Activated CD4-positive, CD25-positive, alpha-beta regulatory T cell treated with anti-CD3 and anti-CD28 coated beads, Interleukin-2, amount 50 U/mL, for 72 hours (primary cell): ENCODE results near the gene KCNH1.
A peak's percentile ranks its signal among the peaks of the same experiment; 100 is the strongest.
"Not testable (repeated sequence)": the region's sequence is repeated elsewhere in the genome, so short reads cannot be mapped to it uniquely, and the experiment has no call there.

ENCODE experiments used
- DNase-seq: peaks from one replicate; pipeline ENCODE4 v3.0.0; 2021

Gene KCNH1

DNA sequence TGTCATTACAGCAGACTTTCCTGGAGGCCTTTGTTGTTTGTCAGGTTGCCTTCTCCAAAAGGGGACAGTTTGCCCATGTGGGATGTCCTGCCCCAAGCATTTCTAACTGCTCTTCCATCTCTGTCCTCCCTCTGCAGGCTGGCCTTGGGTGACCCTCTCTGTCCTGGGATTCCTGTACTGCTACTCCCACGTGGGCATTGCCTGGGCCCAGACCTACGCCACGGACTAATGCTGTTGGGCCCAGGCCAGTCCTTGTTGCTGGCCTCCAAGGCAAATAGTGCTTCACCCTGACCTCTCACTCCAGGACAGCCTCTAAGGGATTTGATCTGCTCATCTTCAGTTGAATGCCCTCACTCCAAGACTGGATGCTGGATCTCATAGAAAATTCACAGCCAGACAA, 459.8 kb downstream of the KCNH1 start:
- DNase-seq = no peak

DNA sequence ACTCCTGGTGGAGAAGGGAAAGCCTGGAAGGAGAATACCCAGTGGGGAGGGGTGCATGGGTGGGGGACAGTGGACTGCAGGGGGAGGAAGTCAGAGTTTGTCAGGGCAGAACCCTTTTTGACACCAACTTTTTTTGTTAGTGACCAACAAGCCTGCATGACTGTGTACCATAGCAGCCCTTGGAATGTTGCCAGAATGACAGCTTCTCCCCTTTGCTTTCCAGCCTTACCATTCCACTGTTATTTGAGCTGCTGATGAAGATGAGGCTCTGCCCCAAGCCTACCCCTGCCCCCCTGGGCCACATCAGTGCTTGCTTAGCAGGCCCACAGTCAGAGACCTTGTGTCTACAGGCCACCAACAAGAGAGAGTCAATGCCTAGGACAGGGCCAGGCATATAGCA, 464.0 kb downstream of the KCNH1 start:
- DNase-seq = no peak

DNA sequence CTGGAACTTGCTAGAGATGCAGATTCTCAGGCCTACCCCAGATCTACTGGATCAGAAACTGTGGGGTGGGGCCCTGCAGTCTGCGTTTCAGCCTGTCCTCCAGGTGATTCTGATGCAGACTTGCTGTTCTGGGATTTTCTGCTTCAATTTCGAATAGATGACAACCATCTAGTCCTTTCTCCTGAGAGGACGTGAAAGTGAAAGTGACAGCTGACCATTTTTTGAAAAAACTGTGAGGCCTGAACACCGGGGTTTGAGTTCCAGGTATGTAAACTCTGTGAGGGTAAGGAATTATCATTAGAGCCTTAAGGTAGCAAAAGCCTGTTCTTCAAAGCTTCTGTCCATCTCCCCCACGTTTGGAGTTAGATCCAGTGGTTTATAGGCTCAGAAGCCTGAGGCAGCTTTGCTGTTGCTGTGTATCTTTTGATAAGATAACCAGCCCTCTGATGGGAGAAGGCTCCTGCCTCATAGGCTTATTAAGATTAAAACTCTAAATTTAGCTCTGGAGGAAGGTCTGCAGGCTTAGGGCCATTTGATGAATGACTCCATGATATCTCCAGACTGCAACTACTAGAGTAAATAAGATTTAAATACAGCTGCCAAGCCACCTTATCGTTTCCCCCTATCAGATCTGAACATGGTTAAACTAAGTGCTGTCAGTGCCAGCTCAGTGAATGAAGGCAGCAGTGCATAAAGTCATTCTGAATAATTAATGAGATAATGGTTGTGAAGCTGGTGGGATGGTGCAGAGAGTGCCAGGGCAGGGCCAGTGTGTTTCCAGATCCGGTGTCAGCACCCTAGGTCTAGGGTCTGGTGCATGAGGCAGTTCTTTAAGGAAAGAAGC, 470.0 kb downstream of the KCNH1 start:
- DNase-seq = no peak

DNA sequence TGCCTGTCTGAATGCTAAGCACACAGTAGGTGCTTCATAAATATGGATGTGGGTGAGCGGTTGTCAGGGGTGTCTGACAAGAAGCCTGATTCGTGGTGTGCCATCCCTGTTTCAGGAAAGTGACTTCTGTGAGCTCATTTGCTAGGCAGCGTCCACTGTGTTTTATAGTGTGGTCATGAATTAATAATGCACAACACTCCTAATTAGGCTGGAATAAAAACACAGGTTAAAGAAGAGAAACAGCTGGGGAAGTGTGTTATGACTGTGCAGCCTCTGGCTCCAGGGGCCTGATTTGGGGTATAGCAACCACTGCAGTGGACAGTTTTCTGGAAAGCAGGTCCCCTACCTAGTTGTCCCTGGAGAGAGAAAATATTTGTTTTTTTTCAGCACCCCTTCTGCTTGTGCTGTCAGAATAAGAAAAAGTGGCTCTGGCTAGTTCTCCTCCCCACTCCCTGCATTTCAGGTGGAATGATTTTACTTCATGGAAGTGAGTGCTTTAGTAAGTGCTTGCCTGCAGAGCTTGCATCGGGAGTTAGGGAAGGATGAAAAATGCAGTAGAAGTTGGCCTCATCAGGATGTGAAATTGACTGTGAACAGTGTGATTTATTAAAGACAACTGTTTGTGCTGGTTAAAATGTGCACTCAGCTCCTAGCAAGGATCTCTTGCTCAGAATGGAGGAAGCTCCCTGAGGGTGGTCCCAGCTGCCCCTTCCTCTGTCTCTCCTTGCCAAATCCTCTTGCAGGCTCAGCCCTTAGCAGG, 471.5 kb downstream of the KCNH1 start:
- no peak for DNase-seq

DNA sequence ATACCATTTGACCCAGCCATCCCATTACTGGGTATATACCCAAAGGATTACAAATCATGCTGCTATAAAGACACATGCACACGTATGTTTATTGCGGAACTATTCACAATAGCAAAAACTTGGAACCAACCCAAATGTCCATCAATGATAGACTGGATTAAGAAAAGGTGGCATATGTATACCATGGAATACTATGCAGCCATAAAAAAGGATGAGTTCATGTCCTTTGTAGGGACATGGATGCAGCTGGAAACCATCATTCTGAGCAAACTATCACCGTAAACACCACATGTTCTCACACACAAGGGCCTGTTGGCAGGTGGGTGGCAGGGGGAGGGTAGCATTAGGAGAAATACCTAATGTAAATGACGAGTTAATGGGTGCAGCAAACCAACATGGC, 472.4 kb downstream of the KCNH1 start:
- DNase-seq = not testable (repeated sequence)

DNA sequence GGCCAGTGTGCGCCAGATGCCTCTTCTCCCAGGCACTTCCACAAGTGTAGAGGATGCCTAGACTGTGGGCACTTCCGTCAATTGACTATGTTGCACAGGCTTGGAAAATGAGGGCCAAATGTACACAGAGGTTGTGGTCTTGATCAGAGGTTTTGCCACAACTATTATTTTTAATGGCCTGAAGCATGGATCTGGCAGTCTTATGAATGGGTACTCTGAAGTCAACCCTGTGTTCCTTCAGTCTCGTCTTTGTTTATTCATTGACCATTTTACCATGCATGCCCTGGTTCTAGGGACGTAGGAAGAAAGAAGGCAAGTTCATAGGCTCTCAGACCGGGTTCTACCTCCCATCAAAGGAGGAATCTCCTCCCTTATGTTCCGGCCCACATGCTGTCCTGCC, 476.1 kb downstream of the KCNH1 start:
- no peak for DNase-seq

DNA sequence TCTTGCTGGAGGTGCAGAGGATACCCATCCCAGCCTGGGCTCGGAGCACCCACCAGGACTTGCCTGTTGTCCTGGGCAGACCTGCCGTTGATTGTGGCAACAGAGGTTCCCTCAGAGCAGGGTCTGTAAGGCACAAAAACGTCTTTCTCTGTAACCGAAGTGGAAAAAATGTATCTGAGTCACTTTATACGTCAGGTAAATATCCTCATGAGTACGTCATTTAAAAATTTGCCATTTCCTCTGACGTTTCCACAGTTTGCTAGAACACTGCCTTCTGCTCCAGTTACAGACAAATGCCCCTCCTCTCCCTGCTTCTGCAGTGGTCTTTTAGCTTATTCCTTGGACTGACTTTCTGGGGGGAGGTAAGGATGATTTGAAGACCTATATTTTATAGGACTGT, 478.4 kb downstream of the KCNH1 start:
- DNase-seq = no peak

DNA sequence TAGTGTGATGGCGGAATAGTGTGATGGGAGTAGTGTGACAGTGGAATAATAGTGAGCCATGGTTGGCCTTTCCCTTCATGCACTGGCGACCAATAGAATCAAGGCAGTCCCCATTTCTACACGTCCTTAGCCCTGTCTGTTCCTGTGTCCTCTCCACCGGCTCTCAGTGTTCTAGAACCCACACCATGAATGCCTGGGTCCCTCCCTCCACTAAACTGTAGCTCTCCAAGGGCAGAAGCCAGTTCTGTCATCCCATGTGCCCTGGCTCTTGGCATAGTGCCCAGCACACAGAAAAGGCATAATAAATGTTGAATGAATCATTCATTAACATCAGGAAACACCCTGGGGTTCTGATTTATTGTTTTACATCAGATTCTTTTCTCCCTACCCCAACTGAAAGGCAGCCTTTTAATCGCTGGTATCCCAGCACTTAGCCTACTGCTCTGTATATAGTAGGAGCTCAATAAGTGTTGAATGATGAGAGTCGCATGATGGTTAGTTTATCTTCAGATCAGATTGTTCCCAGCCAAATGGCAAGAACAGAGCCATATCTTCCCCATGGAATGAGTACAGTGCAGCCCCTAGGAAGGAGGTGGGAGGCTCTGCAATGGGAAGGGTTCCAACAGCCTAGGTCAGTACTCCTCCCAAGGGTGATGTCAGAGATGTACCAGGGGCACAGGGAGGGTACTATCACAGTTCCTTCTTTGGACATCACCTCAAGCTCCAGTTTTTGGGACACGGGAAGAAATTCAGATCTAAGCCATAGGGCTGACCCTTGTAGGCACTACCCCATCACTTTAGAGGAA, 479.6 kb downstream of the KCNH1 start:
- peak; percentile 38 for DNase-seq

DNA sequence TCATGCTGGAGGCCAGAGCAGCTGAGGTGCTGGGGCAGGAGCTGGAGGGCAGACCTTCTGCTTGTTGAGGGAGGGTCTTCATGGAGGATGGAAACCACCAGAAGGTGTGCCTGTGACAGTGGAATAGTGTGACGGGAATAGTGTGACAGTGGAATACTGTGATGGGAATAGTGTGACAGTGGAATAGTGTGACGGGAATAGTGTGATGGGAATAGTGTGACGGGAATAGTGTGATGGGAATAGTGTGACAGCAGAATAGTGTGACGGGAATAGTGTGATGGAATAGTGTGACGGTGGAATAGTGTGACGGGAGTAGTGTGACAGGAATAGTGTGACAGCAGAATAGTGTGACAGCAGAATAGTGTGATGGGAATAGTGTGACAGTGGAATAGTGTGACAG, 480.2 kb downstream of the KCNH1 start:
- DNase-seq = no peak

DNA sequence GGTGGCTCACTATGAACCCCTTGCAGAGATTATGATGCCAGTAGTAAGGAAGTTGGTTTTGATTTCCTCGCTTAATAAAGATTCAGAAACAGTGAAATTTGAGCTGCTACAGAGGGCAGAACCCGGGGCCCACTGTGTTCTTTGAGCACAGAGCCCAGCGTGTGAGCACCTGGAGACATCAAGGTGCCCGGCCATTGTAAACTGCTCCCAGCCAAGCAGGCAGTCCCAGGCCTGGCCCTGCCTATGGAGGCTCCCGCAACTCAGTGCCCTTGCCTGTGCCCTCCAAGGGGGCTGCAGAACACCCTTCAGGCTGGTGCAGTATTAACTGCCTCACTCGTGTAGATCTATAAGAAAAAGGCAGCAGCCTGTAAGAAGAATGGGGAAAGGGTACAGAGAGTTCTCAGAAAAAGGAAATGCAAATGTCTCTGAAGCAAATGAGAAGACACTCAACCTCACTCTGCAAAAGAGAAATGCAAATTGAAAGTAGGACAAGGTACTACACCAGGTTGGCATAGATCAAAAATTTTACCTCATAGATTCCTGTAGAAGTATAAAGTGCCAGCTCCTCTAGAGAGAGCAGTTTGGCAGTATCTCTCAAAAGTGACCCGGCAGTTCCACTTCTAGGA, 481.5 kb downstream of the KCNH1 start:
- no peak for DNase-seq

DNA sequence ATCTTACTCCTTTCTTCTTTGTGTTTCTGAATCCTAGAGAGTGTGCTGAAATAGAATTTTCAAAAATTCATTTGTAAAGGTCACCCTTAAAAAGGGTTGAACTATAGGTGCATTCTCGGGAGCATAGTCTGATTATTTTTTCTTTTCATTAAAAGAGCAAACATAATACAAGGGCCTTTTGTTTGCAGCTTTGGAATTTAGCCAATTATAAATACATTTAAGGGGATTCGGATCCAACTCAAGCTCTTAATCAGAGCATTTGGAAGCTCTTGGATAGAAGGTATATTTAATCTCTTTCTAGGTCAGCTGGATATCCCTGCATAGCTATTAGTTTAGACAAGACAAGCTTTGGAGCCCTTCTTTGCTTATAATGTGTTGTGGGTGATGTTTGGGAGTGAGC, 483.5 kb downstream of the KCNH1 start:
- DNase-seq = no peak

DNA sequence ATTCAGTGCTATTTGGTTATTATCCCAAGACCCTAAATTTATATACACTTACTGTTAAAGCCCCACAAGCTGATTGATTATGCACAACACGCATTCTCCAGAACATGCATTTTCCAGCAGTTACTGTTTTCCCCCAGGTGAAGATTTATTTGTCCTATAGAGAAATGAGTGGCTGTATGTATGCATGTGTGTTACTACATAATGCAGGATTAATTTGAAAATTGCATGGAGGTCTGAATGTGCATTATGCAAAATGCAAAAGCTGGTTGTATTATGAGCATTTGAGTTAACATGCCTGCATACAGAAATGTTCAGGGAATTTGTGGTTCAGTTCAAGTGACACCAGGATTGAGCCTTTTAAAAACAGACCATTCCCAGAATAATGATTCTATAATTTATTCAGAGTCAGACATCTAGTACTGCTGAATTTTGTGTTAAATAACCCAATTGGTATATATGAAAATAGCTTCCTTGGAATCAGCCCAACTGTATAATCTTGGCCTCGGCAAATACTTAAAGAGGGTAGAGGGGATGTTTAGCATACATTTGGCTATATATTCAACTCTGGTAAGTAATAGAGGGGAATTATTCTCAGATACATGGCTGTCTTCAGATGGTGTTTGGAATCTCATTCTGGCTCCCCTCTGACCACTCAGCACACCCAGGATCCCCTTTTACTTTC, 485.2 kb downstream of the KCNH1 start:
- no peak for DNase-seq

DNA sequence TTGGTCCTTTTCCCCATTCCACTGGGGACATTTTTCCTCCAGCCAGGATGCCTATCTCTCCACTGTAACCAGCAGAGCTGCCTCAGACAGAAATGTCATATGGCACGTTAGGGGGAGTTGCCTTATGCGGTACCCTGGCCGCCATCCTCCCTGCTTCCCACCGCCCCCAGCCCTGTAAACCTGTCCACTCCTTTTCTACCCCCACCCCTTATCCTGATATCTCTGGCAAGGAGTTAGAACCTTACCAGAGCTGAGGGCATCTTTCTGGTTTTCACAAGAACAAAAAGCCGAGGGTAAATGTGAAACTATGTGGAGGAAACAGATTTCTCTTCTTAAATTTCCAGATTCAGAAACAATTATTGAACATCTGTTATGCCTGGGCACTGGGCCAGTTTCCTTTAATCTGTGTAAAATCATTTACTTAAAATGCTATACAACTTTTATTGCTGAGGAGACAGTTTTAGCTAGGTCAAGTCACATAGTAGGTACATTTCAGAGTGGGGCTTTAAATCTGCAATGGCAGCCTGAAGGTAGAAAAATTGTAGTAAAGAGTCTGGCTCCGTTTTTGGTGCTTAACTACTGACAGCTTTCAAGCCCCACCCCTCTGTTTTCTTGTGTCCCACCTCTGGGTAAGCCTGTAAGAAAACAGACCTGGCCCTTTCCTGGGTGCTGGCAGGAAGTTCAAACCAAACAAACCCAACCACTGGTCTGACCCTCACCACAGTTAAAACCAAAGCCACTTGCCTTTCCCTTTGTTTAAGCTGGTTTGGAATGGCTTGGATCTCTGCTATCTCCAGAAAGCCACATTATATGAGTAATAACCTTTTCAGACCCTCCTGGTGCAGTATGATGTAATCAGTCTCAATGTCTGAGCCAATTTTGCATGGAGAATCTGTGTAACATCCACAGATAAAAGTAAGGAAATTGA, 486.3 kb downstream of the KCNH1 start:
- DNase-seq = no peak

DNA sequence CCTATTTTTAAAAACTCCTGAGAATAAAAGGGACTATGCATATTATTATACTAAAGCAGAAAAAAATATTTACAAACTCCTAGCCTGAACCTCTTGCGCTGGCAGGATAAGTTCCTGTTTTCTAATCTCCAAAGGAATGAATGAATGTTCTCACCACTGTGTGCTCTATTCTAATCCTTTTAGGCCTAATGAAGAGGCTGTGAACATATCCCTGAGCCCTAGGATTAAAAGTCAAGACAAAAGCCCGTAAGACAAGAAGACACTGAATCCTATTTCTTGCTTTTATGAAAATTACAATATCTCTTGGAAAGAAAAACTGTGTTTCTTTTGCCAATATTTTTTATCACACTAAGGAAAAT, 487.7 kb downstream of the KCNH1 start:
- DNase-seq = no peak

DNA sequence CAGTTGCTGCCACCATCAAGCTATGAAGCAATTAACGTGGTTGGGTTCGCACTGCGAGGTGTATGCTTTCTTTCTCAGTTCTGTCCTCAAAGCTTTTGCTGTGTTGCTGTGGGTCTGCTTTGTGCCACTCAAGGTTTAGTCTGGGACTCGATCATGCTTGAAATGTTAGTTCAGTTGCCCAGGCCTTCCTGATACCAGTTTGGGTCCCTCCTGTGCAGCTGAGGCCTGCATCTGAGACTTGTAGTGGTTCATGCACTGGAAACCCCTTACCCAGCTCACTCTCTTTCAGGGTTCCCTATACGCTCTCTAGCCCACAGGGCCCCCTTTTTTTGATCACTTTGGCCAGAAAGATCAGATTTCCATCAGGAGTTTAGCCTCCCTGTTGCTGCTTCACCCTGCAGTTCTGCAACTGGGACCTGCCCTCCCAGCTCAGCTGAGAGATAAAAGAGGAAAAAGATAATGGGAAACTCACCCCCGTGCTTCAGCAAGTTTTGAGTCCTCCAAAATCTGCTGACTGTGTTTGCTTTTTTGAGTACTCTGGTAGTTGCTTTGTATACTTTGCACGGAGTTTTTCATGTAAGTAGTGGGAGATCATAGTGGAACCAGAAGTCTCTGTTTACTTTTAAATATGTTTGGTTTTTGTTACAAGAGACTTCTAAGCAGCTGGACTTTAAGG, 488.2 kb downstream of the KCNH1 start:
- no peak for DNase-seq

DNA sequence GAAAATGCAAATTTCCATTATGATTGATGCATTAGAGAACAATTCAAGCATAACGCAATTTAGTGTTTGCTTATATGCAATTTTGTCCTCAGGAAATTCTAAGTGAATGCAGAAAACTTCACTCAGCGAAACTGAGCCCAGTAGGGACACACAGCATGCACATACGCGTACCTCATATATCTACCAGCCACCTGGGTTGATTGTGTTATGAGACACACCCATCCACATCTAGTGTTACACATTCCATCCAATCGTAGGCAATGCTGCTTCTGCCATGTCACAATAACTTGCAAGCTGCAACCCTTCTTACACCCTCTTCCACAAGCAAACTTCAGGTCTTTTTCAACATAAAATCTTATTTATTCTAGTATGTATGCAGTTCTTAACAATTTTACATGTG, 492.4 kb downstream of the KCNH1 start:
- no peak for DNase-seq

DNA sequence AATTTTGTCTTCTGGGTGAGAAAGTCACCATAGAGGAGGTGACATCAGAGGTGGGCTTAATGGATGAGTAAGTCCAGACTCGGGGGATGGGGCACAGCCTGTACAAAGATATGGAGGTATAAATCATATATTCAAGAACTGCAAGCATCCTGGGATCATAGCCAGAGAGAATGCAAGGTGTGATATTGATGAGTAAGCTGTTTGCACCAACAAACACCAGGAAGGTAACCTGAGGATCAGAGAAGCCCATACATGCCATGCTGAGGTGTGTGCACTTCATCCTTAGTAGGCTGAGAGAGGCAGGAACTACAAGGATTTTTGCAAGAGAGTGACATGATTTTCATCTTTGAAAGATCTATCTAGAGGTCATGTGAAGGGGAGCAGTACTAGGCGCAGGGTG, 498.8 kb downstream of the KCNH1 start:
- no peak for DNase-seq

DNA sequence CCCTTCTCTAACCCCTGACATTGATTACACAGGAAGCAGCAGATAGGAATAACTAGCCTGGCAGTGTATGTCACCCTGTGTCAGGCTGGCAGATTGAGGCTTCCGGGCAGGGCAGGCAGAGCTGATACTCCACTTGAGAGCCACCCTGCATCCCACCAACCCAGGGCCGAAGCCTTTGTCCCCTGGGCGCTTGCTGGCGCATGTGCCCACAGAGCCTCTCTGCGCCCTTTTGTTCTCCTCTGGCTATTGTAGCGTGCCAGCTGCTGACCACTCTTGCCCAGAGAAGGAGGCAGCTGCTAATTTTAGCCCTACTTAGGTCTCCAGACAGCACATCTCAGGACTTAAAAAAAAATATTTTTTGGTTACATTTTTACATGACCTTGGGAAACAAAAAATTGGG, 500.3 kb downstream of the KCNH1 start:
- no peak for DNase-seq

DNA sequence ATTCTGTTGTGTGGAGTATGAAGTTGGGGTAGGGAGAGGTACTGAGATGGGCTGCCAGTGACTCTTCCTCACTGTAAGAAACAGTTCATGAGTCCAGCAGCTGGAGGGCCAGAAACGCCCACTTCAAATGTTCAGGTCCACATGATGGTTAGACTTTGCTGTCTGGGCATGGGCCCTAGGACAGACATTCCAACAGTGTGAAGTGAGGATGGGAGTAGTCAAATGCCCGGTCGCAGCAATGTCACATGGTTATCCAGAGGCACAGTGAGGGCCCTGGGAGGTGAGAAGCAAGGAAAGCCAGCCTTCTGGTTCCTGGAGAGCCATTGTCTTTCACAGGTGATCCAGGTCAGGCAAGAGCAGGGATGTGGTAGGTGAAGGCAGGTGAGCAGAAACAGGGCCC, 500.8 kb downstream of the KCNH1 start:
- DNase-seq = no peak

DNA sequence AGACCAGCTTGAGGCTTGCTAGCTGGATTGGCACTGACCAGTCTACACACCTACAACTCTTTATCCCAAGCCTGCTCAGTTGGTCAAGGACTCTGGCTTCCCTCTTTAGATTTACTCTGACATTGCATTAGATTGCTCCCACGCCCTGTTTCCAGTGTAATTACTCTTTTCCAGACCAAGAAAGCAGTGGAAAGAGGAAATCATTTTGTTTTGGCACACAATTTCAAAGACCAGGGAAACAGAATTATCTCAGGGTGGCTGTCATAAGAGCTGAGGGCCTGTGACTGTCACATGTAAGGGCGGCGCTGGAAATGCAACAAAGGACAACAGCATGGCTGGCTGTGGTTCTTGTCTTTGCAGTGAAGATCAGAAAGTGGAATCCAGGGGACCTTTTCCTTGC, 502.5 kb downstream of the KCNH1 start:
- DNase-seq = no peak

DNA sequence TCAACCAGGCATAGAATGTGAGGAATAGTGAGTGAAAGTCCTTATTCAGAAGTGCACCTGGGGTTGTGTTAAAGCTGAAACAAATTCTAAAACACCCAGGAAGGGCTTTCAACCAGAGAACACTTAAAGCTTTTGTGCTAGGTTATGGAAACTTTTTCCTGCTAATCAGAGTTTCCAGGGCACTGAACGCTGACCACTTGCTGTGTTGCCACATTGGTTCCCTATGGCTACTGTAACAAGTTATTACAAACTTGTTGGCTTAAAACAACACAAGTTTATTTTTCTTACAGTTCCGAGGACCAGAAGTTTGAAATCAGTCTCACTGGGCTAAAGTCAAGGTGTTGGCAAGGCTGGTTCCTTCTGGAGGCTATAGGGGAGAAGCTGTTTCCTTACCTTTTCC, 504.7 kb downstream of the KCNH1 start:
- DNase-seq = no peak
